ENCODE measurements around the gene PRPF40A. TPM values are rescaled to one million over a fixed set of nuclear protein-coding genes. Genes with fewer than 3 reads are reported as not detected.

PRPF40A gene
- total and polyA plus RNA-seq, 2 experiments from 2014 or later = 254 to 261 TPM

GRCh38 chr2:152617456-152618192 lies 99.6 kb downstream of the PRPF40A start:
- TF ChIP-seq EZH2phosphoT487 (IDR thresholded peaks at IDR 0.05; ENCODE audit: unreplicated experiment) (no peak), CREB1 (CRISPR knock-in tag; IDR thresholded peaks at IDR 0.05; ENCODE audit: low read depth) (no peak), POLR2AphosphoS5 (IDR thresholded peaks at IDR 0.05; ENCODE audit: low read depth) (no peak), ZNF462 (CRISPR knock-in tag; IDR thresholded peaks at IDR 0.05) (no peak), ZNF331 (CRISPR knock-in tag; IDR thresholded peaks at IDR 0.05; ENCODE audit: low read depth) (no peak), JUNB (IDR thresholded peaks at IDR 0.05; ENCODE audit: unreplicated experiment) (no peak), EZH2 (IDR thresholded peaks at IDR 0.05; ENCODE audit: low read depth, unreplicated experiment) (no peak), STAT1 (IDR thresholded peaks at IDR 0.05; ENCODE audit: unreplicated experiment) (no peak), ZNF114 (CRISPR knock-in tag; IDR thresholded peaks at IDR 0.05) (no peak), NANOG (IDR thresholded peaks at IDR 0.05; ENCODE audit: borderline replicate concordance) (no peak)
- TF ChIP-seq, protein P1, sequence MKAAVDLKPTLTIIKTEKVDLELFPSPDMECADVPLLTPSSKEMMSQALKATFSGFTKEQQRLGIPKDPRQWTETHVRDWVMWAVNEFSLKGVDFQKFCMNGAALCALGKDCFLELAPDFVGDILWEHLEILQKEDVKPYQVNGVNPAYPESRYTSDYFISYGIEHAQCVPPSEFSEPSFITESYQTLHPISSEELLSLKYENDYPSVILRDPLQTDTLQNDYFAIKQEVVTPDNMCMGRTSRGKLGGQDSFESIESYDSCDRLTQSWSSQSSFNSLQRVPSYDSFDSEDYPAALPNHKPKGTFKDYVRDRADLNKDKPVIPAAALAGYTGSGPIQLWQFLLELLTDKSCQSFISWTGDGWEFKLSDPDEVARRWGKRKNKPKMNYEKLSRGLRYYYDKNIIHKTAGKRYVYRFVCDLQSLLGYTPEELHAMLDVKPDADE (IDR thresholded peaks at IDR 0.05) = no peak
- TF ChIP-seq, protein P2, sequence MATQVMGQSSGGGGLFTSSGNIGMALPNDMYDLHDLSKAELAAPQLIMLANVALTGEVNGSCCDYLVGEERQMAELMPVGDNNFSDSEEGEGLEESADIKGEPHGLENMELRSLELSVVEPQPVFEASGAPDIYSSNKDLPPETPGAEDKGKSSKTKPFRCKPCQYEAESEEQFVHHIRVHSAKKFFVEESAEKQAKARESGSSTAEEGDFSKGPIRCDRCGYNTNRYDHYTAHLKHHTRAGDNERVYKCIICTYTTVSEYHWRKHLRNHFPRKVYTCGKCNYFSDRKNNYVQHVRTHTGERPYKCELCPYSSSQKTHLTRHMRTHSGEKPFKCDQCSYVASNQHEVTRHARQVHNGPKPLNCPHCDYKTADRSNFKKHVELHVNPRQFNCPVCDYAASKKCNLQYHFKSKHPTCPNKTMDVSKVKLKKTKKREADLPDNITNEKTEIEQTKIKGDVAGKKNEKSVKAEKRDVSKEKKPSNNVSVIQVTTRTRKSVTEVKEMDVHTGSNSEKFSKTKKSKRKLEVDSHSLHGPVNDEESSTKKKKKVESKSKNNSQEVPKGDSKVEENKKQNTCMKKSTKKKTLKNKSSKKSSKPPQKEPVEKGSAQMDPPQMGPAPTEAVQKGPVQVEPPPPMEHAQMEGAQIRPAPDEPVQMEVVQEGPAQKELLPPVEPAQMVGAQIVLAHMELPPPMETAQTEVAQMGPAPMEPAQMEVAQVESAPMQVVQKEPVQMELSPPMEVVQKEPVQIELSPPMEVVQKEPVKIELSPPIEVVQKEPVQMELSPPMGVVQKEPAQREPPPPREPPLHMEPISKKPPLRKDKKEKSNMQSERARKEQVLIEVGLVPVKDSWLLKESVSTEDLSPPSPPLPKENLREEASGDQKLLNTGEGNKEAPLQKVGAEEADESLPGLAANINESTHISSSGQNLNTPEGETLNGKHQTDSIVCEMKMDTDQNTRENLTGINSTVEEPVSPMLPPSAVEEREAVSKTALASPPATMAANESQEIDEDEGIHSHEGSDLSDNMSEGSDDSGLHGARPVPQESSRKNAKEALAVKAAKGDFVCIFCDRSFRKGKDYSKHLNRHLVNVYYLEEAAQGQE (IDR thresholded peaks at IDR 0.05; ENCODE audit: unreplicated experiment) = no peak
- TF ChIP-seq, protein P3, sequence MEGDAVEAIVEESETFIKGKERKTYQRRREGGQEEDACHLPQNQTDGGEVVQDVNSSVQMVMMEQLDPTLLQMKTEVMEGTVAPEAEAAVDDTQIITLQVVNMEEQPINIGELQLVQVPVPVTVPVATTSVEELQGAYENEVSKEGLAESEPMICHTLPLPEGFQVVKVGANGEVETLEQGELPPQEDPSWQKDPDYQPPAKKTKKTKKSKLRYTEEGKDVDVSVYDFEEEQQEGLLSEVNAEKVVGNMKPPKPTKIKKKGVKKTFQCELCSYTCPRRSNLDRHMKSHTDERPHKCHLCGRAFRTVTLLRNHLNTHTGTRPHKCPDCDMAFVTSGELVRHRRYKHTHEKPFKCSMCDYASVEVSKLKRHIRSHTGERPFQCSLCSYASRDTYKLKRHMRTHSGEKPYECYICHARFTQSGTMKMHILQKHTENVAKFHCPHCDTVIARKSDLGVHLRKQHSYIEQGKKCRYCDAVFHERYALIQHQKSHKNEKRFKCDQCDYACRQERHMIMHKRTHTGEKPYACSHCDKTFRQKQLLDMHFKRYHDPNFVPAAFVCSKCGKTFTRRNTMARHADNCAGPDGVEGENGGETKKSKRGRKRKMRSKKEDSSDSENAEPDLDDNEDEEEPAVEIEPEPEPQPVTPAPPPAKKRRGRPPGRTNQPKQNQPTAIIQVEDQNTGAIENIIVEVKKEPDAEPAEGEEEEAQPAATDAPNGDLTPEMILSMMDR (conservative IDR thresholded peaks at IDR 0.05; ENCODE audit: low read depth in 2 of 2) = no peak
- no peaks in the 10 kb centered on the region for H3K79me2 ChIP-seq (replicated peaks; ENCODE audit: insufficient read depth)
- Mint-ChIP-seq H3K4me1 (no peaks in the 10 kb centered on the region), H3K27me3 (ENCODE audit: insufficient read depth, low read depth, poor library complexity) (peaks cover 1% of the 10 kb centered on the region), H3K9me3 (no peaks in the 10 kb centered on the region), H3K27ac (no peak overlapping the region), H3K36me3 (ENCODE audit: low read depth) (peaks cover 41% of the 10 kb centered on the region), H3K4me3 (no peak overlapping the region)
- H3K4me1 ChIP-seq (ENCODE audit: insufficient read depth) = no peaks in the 10 kb centered on the region
- no peak for ATAC-seq
- no peak for DNase-seq (ENCODE audit: low spot score)
- peaks cover 15% of the 10 kb centered on the region; the same call in 1 of the 2 replicates for H3K36me3 ChIP-seq (ENCODE audit: insufficient read depth)
- H3K9me2 ChIP-seq (ENCODE audit: insufficient read depth) = no peaks in the 10 kb centered on the region
- H3K27ac ChIP-seq (ENCODE audit: low read depth) = no peak overlapping the region
- H2AFZ ChIP-seq = no peak overlapping the region
- H3K27me3 ChIP-seq (ENCODE audit: insufficient read depth) = no peaks in the 10 kb centered on the region
- H3K4me3 ChIP-seq = no peak overlapping the region
- H3F3A ChIP-seq (replicated peaks; ENCODE audit: low read depth) = no peaks in the 10 kb centered on the region
- no peak overlapping the region for H3K4me2 ChIP-seq
- peaks cover 2% of the 10 kb centered on the region; the same call in 1 of the 2 replicates for H4K20me1 ChIP-seq (replicated peaks; ENCODE audit: insufficient read depth)
